ENCODE results near the gene FOXL2NB.

GRCh38 chr3:138995706-138996105 is 48.7 kb downstream of the FOXL2NB start:
- no peak for TF ChIP-seq CTCF (IDR thresholded peaks at IDR 0.05)
- TF ChIP-seq RAD21 (conservative IDR thresholded peaks at IDR 0.05 in 1 of 2, IDR thresholded peaks at IDR 0.05 in 1 of 2): no peak
